NCI-H128 (cell line): Measurements from ENCODE around the gene RFK.
"Not testable (repeated sequence)": the region's sequence is repeated elsewhere in the genome, so short reads cannot be mapped to it uniquely, and the experiment has no call there.

Experiments
- DNase-seq: peaks from one replicate; lab custom pipeline; 2025; ENCODE audit not compliant: unreplicated experiment; lab: John Stamatoyannopoulos, UW

RFK gene

DNA sequence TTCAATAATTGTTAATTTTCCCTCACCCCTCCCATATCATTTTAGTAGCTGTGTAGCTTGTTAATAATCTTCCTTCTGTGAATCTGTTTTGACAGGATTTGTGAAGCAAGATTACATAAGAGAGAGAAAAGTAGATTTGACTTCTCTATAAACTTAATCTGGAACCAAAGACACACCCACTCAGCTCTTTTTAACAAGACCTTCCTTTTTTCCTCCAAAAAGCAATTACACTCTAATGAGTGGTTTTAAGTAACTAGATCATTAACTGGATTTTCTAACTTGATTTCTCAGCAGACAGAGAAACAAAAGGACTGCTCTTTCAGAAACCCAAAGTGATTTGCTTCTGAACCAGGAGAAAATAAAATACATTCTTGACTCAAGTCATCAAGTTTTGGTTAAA, 21.9 kb downstream of the RFK start:
- DNase-seq = no peak

DNA sequence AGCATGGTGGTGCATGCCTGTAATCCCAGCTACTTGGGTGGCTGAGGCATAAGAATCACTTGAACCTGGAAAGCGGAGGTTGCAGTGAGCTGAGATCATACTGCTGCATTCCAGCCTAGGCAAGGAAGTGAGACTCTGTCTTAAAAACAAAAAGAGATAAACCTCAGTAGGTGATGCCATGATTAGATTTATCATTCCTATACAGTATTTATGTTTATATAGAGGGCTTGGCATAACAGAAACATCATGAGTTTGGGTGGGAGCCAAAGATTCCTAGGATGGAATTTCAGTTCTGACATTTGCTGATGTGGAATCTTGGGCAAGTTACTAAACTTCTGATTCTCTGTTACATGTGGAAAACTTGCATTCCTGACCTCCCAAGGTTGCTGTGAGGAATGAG, 22.3 kb downstream of the RFK start:
- DNase-seq = no peak

DNA sequence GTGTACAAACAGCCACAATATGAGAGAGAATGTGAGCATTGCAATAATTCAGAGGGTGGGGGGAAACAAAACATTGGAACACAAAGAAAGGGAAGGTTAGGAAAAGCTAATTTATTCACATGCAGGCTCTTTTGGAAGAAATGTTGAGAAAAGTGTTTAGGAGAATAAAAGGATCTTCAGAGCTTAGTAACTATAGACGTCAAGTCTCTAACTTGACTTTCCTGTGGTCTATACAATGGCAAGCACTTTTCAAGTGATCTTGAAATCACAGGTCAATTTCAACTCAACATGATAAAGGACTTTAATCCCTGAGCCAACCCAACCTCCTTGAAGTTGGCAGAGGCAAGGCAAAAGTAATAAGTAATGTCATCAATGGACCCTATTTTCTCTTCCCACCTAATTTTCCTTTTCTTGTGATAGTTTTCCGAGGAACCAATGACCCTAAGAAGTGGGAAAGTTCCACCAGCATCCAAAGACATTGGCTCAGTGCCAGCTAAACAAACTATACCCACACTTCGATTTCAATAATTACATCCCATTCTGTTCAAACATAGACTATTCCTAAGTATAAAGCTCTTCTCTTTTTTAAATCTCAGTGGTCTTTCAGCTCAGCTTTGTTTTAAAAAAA, 23.7 kb downstream of the RFK start:
- no peak for DNase-seq

DNA sequence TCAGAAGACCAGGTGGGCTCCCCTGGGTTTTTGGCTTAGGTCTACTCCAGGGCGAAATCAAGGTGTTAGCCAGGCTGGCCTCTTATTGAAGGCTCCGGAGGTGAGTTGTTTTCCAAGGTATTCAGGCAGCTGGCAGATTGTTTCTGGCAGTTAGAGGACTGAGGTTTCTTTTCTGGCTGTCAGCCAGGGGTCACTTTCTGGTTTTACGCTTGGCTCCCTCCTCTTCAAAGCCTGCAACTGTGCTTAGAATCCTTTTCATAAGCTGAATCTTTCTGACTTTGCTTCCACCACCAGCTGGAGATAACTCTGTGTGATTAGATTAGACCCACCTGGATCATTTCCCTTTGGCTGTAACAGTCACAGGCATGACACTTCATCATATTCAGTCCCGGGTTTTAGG, 24.6 kb downstream of the RFK start:
- DNase-seq = peak; percentile 91

DNA sequence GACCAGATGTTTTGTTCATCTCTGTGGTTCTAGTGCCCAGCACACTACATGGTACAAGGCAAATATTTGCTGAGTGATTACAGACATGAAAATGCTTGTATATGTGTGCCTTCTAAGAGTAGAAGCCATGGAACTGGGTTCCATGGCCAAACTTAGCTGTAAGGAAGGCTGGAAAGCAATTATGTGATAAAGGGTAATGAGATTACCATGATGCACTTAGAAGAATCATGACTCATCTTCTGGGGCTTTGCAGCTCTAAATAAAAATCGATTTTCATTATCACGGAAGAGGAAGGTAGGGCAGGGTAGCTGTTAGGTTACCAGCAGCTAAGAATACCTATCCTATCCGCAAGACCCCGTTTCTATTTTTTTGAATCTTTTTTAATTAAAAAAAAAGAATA, 28.0 kb downstream of the RFK start:
- DNase-seq = no peak

DNA sequence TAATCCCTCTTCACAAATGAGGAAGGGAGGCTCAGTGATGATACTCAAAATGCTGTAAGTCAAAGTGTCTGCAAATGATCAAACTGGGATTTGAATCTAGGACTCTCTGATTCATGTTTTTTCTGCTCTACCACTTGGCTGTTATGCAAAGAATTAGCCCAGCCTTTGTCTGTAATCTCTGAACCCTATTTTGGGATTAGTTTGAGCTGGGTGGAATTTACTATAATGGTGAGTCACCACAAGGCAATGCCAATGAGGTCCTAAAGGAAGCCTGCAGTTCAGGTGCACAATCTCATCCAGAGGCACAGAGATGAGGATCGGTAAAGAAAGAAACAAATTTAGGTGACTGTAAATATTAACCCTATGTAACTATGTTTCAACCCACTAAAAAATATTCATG, 29.2 kb downstream of the RFK start:
- DNase-seq = no peak

DNA sequence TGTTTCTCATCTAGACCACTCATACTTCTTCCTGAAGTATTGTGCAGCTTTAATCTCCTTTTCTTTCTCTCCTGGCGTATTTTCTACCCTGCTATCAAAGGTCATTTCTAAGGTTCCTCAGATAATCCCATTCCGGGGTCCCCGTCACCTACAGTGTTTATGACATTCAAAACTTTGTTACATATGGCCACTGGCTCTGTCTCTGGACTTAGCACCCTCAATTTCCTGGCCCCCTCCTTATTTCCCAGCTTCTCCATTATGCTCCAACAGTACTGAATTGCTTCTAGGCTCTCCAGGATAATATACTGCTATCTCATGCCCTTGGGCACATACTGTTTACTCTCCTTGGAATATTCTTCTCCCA, 31.2 kb downstream of the RFK start:
- no peak for DNase-seq

DNA sequence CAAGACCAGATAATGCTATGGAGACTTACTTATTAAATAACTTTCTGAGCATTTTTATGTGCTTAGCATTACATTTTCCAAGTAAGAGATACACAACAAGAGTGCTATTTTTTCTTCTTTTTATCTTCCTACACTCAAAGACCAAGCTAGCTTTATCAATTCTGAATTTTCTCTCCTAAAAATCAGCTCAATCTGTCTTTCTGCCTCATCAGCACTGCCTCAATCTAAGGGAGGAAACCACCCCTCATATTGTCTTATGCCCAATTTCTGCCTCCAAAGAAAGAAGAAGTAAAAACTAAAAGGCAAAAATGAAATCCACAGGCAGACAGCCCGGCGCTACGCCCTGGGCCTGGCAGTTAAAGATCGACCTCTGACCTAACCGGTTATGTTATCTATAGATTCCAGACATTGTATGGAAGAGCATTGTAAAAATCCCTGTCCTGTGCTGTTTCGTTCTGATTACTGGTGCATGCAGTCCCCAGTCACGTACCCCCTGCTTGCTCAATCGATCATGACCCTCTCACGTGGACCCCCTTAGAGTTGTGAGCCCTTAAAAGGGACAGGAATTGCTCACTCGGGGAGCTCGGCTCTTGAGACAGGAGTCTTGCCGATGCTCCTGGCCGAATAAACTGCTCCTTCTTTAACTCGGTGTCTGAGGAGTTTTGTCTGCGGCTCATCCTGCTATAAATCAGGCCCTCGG, 31.7 kb downstream of the RFK start:
- not testable (repeated sequence) for DNase-seq

DNA sequence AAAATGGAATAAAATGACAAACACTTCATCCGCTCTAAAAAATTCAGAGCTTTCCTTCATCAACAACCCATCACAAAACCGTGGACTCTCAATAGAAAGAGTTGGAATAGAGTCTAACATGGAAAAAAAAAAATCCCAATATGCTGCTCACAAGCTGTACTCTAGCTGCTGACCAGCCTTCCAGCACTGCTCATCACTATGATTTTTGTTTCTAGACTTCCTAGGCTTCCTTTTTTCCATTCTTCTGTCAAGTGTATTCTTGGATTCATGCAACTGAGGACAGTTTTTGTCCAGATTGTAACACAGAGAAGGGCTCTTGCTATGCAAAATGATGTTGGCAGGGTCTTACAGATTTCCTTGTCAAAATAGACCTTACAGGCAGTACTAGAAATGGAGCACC, 34.5 kb downstream of the RFK start:
- no peak for DNase-seq

DNA sequence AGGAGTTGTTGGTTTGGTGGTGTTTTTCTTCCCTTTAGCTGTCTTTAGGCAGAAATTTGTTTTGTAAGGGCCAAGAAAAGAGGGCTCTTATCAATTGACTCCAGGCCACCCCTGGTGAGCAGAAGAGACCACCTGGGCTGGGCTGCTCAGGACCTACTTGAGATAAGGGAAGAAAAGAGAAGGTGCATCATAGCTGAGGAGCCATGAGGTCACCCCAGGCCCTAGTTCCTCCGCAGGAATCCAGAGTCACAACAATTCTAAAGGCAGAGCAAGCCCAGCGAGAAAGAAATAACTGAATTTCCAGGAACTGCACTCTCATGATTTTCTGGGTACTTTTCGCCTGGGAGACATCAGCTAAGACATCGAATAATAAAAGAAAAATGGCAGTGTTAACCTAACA, 34.9 kb downstream of the RFK start:
- DNase-seq = no peak

DNA sequence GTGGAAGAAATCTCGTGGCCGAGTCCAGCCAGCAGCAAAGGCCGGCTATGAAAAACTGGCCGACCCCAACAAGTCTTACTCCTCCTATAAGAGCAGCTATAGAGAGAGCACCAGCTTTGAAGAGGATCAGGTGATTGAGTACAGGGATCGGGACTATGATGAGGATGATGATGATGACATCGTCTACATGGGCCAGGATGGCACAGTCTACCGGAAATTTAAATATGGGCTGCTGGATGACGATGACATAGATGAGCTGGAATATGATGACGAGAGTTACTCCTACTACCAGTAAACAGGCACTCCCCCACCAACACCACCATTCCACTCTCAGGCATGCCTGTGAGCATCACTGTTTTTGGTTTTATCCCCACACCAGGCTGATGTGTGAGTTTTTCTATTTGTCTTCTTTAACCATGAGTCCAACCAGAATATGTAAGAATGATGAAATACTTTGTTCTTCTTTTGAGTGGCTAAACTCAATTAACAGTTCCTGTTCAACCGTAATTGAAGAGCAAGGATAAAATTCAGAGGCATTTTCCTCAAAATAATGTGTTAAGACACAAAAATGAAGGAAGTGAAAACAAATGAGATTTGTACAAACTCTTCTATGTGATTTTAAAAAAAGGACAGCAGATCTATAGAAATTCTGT, 35.5 kb downstream of the RFK start:
- no peak for DNase-seq

DNA sequence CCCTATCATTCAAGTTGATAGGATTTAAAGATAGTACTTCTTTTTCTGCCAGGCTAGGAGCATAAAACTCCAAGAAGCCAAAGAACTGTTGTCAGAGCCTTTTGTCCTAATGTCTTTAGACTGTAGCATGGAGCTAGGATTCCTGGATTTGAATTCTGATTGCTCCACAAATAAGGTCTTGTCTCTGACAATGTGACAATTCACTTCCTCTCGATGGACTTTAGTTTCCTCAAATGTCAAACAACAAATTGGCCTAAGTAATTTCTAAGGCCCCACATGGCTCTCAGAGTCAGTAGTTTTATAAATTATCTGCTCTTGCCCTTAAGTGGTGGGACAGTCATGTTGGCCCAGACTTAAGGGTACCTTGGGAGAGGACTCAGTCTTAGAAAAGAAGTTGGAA, 36.7 kb downstream of the RFK start:
- no peak for DNase-seq

DNA sequence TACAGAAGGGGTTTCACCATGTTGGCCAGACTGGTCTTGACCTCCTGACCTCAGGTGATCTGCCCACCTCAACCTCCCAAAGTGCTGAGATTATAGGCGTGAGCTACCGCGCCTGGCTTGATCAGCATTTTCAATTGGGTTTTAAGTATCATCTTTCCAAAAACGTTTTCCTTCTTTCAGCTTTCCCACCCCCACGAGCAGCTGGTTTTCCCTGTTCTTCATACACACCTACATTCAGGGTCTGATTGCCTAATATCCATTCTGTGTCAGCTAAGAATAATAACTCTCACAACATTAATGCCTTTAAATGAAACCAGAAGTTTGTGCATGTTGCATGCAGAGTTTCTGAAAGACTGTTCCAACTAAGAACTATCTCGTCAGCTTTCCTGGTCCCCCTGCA, 38.3 kb downstream of the RFK start:
- no peak for DNase-seq

DNA sequence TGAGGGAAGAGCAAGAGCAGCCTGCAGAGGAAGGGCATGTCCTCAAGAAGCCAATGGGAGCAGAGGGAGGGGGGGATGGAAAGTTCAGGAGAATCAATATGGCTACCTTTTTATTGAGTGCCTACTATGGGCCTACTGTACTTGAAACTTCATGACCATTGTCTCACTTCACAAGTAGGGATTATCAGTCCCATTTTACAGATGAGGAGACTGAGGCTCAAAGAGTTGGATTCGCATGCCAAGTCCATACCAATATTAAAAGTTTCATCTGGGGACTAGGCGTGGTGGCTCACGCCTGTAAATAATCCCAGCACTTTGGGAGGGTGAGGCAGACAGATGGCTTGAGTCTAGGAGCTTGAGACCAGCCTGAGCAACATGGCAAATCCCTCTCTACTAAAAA, 40.0 kb downstream of the RFK start:
- DNase-seq = no peak

DNA sequence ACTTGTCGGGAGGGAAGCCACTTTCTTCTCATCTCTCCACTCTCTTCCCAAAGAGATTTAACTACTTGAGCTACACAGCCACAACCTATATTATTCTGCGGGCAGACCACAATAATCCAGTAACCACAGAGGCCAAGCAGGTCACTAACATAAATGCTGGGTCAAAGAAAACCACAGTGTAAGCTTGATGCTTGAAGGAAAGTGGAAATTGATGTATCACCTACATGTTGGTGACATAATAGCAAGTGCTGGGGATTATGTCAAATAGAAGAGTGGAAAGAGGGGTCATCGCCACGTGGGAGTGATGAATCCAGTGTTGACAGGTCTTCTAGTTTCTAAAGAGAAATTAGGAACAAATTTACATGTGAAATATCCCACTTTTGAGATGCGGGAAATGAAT, 40.9 kb downstream of the RFK start:
- DNase-seq = no peak

DNA sequence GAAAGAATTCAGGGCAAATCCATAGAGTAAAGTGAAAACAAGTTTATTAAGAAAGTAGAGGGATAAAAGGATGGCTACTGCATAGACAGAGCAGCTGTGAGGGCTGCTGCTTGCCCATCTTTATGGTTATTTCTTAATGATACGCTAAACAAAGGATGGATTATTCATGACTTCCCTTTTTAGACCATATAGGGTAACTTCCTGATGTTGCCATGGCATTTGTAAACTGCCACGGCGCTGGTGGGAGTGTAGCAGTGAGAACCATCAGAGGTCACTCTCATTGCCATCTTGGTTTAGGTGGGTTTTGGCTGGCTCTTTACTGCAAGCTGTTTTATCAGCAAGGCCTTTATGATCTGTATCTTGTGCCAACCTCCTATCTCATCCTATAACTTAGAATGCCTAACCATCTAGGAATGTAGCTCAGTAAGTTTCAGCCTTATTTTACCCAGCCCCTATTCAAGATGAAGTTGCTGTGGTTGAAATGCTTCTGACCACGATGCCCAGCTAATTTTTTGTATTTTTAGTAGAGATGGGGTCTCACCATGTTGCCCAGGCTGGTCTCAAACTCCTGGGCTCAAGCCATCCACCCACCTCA, 42.1 kb downstream of the RFK start:
- DNase-seq = no peak

DNA sequence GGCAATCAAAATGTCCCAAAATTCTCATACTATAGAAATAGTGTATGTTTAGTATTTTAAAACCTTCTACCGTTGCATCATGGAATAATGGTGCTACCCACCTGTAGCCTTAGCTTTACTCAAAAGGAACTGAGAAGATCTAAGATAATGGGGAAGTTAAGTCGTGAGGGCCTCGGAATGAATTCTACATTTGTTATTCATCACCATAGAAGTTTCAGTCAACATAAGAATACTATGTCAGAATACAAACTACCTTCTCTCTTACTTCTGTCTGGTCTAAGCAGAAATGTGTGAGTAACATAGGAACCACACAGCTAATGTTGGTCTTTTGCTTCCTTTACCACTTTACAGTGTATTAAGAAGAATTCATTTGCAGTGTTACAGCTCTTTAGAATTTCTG, 43.2 kb downstream of the RFK start:
- no peak for DNase-seq

DNA sequence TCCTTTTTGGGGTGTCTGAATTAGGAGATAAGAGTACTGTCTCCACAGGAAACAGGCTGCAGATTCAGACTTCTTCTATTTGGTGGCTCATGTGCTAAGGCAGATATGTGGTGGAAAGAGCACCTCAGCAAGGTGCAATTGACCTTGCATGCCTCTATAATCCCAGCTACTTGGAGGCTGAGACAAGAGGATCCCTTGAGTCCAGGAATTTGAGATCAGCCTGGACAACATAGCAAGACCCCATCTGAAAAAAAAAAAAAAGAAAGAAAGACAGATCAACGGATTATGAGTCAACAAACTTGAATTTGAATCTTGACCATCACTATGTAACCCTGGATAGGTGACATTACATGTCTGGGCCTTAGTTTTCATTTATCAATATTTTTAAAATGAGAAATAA, 44.4 kb downstream of the RFK start:
- DNase-seq = no peak

DNA sequence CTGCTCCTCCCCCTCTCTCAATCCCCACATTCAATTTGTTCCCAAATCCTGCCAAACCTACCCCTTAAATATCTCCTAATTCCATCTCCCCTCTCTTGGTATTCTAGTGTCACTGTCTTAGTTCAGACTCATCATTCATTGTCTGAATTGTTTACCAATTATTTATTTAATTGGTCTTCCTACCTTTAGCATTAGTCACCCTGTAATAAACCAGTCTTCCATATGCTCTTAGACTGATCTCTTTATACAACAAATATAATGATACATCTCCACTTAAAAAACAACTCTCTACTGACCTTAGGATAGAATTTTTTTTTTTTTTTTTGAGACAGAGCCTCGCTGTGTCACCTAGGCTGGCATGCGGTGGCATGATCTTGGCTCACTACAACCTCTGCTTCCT, 51.4 kb downstream of the RFK start:
- no peak for DNase-seq

DNA sequence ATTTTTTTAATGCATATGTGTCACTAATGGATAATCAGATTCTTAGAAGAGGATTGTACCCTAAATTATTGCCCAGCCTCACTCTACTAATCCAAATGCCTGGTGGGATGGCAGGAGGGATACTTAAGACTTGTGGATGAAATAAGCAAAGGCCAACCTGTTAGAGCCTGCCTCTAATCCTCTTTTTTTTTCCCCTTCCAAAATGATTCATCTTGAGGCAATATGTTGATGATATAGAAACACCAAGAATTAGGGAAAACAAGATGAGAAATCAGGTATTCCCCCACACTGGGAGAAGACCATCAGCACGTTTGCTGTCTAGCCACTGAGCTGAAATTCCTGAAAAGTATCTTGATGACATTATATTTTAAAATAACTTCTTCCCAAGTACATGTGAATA, 52.0 kb downstream of the RFK start:
- no peak for DNase-seq

DNA sequence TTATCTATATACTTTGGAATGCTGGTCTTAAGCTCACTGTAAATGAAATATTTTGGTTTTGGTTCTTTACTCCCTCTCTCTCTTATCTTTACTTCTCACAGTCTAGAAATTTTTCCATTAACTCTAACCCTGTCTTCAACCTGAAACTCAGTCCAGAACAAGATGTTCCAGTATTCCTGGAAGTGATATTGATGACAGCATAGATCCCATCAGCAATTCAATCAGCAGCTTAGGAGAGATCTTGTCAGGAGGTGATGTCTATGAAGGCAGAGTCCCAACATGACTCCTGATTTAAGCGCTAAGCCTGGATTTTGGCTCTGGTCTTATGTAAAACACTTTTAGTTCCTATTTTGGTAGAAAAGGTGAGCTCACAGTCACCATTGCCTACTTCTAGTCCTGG, 52.6 kb downstream of the RFK start:
- DNase-seq = no peak

DNA sequence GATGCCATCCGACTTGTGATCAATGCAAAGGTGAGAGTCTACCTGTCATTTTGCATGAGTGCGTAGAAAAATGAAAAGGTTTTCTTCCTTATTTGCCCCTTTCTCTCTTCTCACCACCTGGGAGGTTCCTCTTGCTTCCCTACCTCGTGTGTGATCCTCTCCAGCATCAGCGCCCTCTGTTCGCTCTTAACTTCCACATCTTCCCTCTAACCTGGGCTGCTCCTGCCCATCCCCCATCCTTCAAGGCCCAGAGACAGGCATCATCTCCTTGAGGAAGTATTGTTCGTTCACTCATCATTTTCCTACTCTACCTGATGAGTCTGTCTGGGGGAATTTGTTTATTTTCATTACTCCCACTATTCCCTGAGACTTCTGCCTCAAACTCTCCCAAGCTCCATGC, 55.8 kb downstream of the RFK start:
- no peak for DNase-seq
